ENCODE results near the gene INPP1.

The INPP1 gene

GRCh38 chr2:190406805-190407204 lies 63.4 kb downstream of the INPP1 start:
- Histone ChIP-seq H3K27me3 (ENCODE audit: insufficient read depth, low read depth) (no peaks in the 10 kb centered on the region), H3K36me3 (ENCODE audit: insufficient read depth) (no peaks in the 10 kb centered on the region), H3K79me2 (ENCODE audit: insufficient read depth, low read depth) (no peaks in the 10 kb centered on the region), H4K20me1 (ENCODE audit: insufficient read depth) (no peaks in the 10 kb centered on the region), H3K4me2 (no peak overlapping the region), H3K4me3 (IDR thresholded peaks at IDR 0.05; ENCODE audit: insufficient read depth, low read depth, low read length) (no peak overlapping the region), H2AFZ (ENCODE audit: low read depth) (no peak overlapping the region), H3K4me1 (ENCODE audit: low read depth, poor library complexity, severe bottlenecking) (peaks cover 11% of the 10 kb centered on the region), H3K9ac (no peak overlapping the region), H3K27ac (no peak overlapping the region)
- TF ChIP-seq, protein P1, sequence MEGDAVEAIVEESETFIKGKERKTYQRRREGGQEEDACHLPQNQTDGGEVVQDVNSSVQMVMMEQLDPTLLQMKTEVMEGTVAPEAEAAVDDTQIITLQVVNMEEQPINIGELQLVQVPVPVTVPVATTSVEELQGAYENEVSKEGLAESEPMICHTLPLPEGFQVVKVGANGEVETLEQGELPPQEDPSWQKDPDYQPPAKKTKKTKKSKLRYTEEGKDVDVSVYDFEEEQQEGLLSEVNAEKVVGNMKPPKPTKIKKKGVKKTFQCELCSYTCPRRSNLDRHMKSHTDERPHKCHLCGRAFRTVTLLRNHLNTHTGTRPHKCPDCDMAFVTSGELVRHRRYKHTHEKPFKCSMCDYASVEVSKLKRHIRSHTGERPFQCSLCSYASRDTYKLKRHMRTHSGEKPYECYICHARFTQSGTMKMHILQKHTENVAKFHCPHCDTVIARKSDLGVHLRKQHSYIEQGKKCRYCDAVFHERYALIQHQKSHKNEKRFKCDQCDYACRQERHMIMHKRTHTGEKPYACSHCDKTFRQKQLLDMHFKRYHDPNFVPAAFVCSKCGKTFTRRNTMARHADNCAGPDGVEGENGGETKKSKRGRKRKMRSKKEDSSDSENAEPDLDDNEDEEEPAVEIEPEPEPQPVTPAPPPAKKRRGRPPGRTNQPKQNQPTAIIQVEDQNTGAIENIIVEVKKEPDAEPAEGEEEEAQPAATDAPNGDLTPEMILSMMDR (conservative IDR thresholded peaks at IDR 0.05; ENCODE audit: low read depth, low read length) = no peak

DNA sequence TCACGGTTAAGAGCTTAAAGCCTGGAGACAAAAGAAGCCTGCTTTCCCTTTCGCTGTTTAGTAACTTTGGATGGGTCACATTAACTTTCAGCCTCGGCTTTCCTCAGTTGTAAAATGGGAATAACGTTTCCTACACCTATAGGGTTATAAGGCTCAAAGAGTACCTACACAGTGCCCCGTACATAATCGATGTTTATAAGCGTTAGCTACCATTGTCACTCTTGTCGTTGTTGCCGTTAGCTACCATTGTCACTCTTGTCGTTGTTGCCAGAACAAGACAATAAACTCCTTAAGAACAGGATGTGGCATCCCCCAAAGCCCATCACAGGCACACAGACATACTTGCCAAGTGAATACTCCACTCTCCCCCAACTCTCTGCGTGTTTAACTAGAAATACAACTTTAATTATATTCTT lies 63.9 kb downstream of the INPP1 start:
- Histone ChIP-seq H4K20me1 (ENCODE audit: insufficient read depth) (no peaks in the 10 kb centered on the region), H3K4me1 (ENCODE audit: low read depth, poor library complexity, severe bottlenecking) (peaks cover 11% of the 10 kb centered on the region), H3K79me2 (ENCODE audit: insufficient read depth, low read depth) (no peaks in the 10 kb centered on the region), H3K9ac (no peak overlapping the region), H3K27me3 (ENCODE audit: insufficient read depth, low read depth) (no peaks in the 10 kb centered on the region), H3K4me2 (peak overlapping the region; percentile 42; the same call in 1 of the 2 replicates), H2AFZ (ENCODE audit: low read depth) (peak overlapping the region; percentile 97), H3K36me3 (ENCODE audit: insufficient read depth) (no peaks in the 10 kb centered on the region), H3K27ac (no peak overlapping the region), H3K4me3 (IDR thresholded peaks at IDR 0.05; ENCODE audit: insufficient read depth, low read depth, low read length) (no peak overlapping the region)
- TF ChIP-seq, protein P1 (conservative IDR thresholded peaks at IDR 0.05; ENCODE audit: low read depth, low read length) = no peak

DNA sequence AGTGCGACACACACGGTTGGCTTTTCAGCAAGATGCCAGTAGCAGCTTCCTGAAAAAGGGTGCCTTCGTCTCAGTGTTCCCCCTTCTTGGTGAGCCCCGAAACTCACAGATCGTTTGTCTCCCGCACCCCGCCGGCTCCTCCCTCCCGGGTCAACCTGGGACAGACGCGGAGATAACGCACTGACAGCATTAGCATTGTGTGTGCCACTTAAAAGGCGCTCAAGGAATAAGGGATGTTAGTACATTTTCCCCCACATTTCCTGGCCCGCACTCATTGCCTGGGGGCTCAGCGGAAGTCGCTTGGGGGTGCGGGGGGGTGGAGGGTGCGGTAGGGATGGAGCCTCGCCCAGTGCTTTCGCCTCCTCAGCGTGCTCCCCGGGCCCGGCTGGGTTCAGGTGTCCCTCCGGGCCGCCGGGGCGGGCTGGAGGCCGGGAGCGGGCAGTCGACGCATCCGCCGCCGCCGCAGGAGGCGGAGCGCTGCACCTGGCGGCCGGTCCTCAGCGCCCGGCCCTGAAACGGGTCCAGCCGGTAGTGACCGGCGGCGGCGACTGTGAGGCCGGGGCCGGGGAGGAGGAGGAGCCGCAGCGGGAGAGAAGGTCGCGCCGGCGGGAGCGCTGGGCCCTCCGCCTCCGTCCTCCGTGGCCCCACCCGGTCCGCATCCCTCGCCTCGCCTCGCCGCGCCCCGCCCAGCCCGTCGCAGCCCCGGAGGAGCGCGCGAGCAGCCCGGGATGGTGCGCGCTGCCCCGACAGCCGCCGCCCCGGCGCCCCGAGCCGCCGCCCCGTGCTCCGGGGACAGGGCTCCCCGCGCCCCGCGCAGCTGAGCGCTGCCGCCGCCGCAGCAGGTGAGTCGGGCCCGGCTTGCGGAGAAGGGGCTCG lies 64.5 kb downstream of the INPP1 start, which contains the start of gene MFSD6:
Gene MFSD6, plus strand, starts transcription at position 694 of the 876 bp plus-strand sequence. CDS start 27,675 bp downstream, outside the sequence.
- Histone ChIP-seq H2AFZ (ENCODE audit: low read depth) (peak within 1 kb of the TSS; percentile 97), H3K9ac (peak within 1 kb of the TSS; percentile 69), H3K4me3 (IDR thresholded peaks at IDR 0.05; ENCODE audit: insufficient read depth, low read depth, low read length) (peak within 1 kb of the TSS; percentile 89), H3K4me1 (ENCODE audit: low read depth, poor library complexity, severe bottlenecking) (peaks cover 11% of the 10 kb centered on the region), H3K36me3 (ENCODE audit: insufficient read depth) (no peaks in the 10 kb centered on the region), H3K4me2 (peak within 1 kb of the TSS; percentile 95), H3K27me3 (ENCODE audit: insufficient read depth, low read depth) (no peaks in the 10 kb centered on the region), H3K79me2 (ENCODE audit: insufficient read depth, low read depth) (no peaks in the 10 kb centered on the region), H4K20me1 (ENCODE audit: insufficient read depth) (no peaks in the 10 kb centered on the region), H3K27ac (peak within 1 kb of the TSS; percentile 60)
- TF ChIP-seq, protein P1 (conservative IDR thresholded peaks at IDR 0.05; ENCODE audit: low read depth, low read length) = no peak

- Histone ChIP-seq H3K36me3 (ENCODE audit: insufficient read depth) (no peaks in the 10 kb centered on the region), H3K9ac (peak overlapping the region; percentile 69), H3K27me3 (ENCODE audit: insufficient read depth, low read depth) (no peaks in the 10 kb centered on the region), H3K4me2 (peak overlapping the region; percentile 95), H3K4me1 (ENCODE audit: low read depth, poor library complexity, severe bottlenecking) (peaks cover 11% of the 10 kb centered on the region), H2AFZ (ENCODE audit: low read depth) (peak overlapping the region; percentile 97), H3K4me3 (IDR thresholded peaks at IDR 0.05; ENCODE audit: insufficient read depth, low read depth, low read length) (peak overlapping the region; percentile 89), H3K79me2 (ENCODE audit: insufficient read depth, low read depth) (no peaks in the 10 kb centered on the region), H3K27ac (peak overlapping the region; percentile 60), H4K20me1 (ENCODE audit: insufficient read depth) (no peaks in the 10 kb centered on the region)
- TF ChIP-seq, protein P1 (conservative IDR thresholded peaks at IDR 0.05; ENCODE audit: low read depth, low read length) = no peak
Observed at GRCh38 chr2:190408538-190409271, 65.3 kb downstream of the INPP1 start.
